ENCODE measurements around the gene PRKN. TPM values are rescaled to one million over a fixed set of nuclear protein-coding genes. Genes with fewer than 3 reads are reported as not detected.

PRKN gene
- total RNA-seq, 1 experiment from 2014 or later = 2.0 TPM

GRCh38 chr6:162690158-162690557 is 37.4 kb downstream of the PRKN start:
- H3K27ac Mint-ChIP-seq = no peak overlapping the region

More at GRCh38 chr6:162690158-162690557, 37.4 kb downstream of the PRKN start:
- no peak overlapping the region for H4K8ac ChIP-seq (replicated peaks; ENCODE audit: insufficient read length, low read depth, low read length)
- no peak overlapping the region for H2AFZ ChIP-seq (ENCODE audit: low read length)
- no peak overlapping the region for H3K56ac ChIP-seq (ENCODE audit: insufficient read length, low read depth, low read length)
- H4K20me1 ChIP-seq (ENCODE audit: control insufficient read depth, insufficient read depth, insufficient read length) = no peaks in the 10 kb centered on the region
- no peak overlapping the region for H3T11ph ChIP-seq (ENCODE audit: low read length)
- H3K14ac ChIP-seq (ENCODE audit: insufficient read depth, low read length) = no peak overlapping the region
- WGBS (ENCODE audit: extremely low coverage, insufficient read length, low lambda C conversion rate) = no CpG with 5 or more reads among the region's 5 CpGs
- H3K4me2 ChIP-seq (ENCODE audit: insufficient read depth, insufficient read length, low read length) = no peak overlapping the region
- TF ChIP-seq, protein P1, sequence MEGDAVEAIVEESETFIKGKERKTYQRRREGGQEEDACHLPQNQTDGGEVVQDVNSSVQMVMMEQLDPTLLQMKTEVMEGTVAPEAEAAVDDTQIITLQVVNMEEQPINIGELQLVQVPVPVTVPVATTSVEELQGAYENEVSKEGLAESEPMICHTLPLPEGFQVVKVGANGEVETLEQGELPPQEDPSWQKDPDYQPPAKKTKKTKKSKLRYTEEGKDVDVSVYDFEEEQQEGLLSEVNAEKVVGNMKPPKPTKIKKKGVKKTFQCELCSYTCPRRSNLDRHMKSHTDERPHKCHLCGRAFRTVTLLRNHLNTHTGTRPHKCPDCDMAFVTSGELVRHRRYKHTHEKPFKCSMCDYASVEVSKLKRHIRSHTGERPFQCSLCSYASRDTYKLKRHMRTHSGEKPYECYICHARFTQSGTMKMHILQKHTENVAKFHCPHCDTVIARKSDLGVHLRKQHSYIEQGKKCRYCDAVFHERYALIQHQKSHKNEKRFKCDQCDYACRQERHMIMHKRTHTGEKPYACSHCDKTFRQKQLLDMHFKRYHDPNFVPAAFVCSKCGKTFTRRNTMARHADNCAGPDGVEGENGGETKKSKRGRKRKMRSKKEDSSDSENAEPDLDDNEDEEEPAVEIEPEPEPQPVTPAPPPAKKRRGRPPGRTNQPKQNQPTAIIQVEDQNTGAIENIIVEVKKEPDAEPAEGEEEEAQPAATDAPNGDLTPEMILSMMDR (conservative IDR thresholded peaks at IDR 0.05) = no peak
- Mint-ChIP-seq H3K9me3 (no peaks in the 10 kb centered on the region; a peak in 1 of 5 replicates), H3K27me3 (ENCODE audit: low read depth) (no peaks in the 10 kb centered on the region), H3K4me3 (no peak overlapping the region), H3K36me3 (ENCODE audit: insufficient read depth in 1 of 3, low read depth in 3 of 3) (no peaks in the 10 kb centered on the region), H3K4me1 (peaks cover 11 to 14% of the 10 kb centered on the region in 2 experiments)
- H3K9ac ChIP-seq (ENCODE audit: extremely low read depth, insufficient read length, low read length) = no peak overlapping the region
- no peak overlapping the region for H2AK5ac ChIP-seq (ENCODE audit: insufficient read length, low read length)
- no peak overlapping the region for H2BK12ac ChIP-seq (ENCODE audit: insufficient read length, low read depth, low read length)
- H3K23me2 ChIP-seq (ENCODE audit: insufficient read length, low read depth, low read length, poor library complexity, severe bottlenecking) = no peaks in the 10 kb centered on the region
- H4K91ac ChIP-seq (ENCODE audit: insufficient read length, low read depth, low read length) = no peak overlapping the region
- H3K4me1 ChIP-seq (ENCODE audit: insufficient read depth, low read length) = no peaks in the 10 kb centered on the region
- no peak overlapping the region for H2BK20ac ChIP-seq (ENCODE audit: low read depth, low read length, poor library complexity, severe bottlenecking)
- no peak for DNase-seq
- no peaks in the 10 kb centered on the region for H3K9me3 ChIP-seq (ENCODE audit: control insufficient read depth, low read depth, low read length)
- no peaks in the 10 kb centered on the region for H3K79me2 ChIP-seq (ENCODE audit: insufficient read depth, low read length)
- no peak overlapping the region for H3K23ac ChIP-seq (ENCODE audit: insufficient read length, low read depth, low read length)
- H2BK120ac ChIP-seq (ENCODE audit: low read depth, low read length, poor library complexity, severe bottlenecking) = no peak overlapping the region
- H2BK15ac ChIP-seq (ENCODE audit: low read depth, low read length) = no peak overlapping the region
- H3K27ac ChIP-seq (ENCODE audit: insufficient read length, low read depth, low read length) = no peak overlapping the region
- H2BK5ac ChIP-seq (ENCODE audit: insufficient read length, low read length) = no peak overlapping the region
- no peaks in the 10 kb centered on the region for H3K27me3 ChIP-seq (ENCODE audit: insufficient read depth, low read length)
- no peak overlapping the region for H4K5ac ChIP-seq (ENCODE audit: insufficient read length, low read depth, low read length)
- H3K4ac ChIP-seq (ENCODE audit: low read depth, low read length) = no peak overlapping the region
- no peaks in the 10 kb centered on the region for H3K79me1 ChIP-seq (ENCODE audit: insufficient read depth, low read depth, low read length, poor library complexity, severe bottlenecking)
- no peak overlapping the region for H3K18ac ChIP-seq (ENCODE audit: insufficient read length, low read depth, low read length)
